Middle frontal gyrus (tissue), 1 donor: ENCODE data around the gene SAG.
"Not testable (repeated sequence)": the region's sequence is repeated elsewhere in the genome, so short reads cannot be mapped to it uniquely, and the experiment has no call there.

ENCODE experiments used
- DNase-seq: peaks from one replicate; pipeline ENCODE4 v3.0.0-alpha.2; 2015; ENCODE audit warnings: low spot score; ENCODE audit errors: extremely low spot score

Gene SAG

DNA sequence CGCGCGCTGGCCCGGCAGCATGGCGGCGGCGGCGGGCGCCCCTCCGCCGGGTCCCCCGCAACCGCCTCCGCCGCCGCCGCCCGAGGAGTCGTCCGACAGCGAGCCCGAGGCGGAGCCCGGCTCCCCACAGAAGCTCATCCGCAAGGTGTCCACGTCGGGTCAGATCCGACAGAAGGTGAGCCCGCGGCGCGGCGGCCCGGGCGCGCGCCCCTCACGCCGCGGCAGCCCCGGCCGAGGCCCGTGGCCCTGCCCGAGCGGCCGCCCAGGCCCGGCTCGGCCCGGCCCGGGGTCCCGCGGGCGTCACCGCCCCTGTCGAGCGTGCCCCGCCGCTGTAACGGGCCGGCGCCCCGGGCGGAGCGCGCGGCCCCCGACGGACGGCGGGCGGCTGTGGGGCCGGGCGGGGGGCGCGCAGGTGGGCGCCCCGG lies 46.9 kb downstream of the SAG start:
- no peak for DNase-seq

DNA sequence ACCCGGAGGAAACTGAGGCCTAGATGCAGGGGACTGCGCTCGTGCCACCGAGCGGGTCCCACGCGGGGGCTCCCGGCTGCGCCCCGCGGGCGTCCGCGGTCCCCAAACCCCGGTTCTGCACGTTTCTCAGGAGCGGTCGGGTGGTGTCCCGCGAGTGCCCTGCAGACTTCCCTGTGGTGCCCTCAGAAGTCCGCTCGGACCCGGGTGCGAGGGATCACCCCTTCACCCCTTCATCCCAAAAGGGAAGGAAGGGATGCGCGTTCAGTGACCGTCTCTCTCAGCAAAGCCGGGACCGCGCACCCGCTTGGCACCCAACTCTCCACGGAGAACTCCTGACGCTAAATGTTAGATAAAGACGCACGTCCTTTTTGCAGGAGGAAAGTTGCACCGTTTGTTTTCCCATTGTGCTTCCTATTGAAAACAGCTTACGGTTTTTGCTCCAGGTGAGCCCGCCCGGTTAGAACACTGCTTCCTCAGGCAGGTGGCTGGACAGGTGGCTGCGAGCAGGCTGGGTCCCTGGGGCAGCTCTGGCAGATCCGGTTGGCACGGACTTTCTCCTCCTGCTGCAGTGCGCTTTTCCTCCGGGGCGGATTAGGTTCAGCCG lies 47.5 kb downstream of the SAG start:
- no peak for DNase-seq

DNA sequence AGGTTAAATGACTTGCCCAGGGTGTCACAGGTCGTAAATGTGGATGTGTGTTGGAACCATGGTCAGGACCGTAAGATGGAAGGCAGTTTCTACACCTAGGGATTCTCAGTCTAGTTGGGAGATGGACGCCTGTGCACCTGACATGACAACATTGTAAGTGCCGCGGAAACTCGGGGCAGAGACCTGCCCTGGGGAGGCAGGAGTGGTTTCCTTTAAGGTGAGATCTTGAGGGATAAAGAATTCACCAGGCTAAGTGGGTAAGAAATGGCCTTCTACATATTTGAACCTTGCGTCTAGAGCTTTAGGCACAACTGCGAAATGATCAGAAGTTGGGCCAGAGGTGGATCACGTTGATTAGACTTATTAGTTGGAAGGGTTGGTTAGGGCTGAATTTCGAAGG lies 48.3 kb downstream of the SAG start:
- no peak for DNase-seq

DNA sequence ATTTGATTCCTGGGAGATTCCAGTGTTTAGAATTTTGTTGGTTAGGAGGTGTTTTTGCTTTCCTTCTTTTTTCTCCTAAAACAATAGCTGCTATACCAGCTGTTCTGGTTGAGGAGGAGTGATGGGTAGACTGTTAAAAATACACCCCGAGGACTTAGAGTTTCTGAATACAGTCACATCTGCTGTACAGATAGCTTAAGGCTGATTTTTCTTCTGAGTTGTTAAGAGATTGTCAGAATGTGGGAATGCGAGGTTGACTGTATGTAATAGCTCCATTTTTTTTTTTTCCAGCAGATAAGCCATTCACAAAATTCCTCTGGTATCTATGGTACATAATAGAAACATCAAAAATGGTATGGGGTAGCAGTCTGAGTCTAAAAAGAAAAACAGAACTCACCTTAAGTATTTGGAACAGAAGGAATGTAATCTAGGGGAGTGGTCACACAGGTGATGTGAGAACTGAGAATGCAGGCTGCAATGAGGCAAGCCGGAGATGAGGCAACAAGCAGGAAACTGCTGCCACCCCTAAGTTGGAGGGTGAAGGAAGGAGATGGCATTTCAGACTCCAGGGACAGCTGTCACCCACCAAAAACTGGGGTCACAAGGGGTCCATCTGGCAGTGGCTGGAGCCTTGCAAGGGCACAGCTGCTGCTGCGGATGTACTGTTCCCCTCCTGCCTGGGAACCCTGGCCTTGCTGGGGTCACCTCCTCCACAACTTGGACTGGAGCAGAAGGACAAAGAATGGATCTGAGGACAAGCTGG lies 49.1 kb downstream of the SAG start:
- no peak for DNase-seq

DNA sequence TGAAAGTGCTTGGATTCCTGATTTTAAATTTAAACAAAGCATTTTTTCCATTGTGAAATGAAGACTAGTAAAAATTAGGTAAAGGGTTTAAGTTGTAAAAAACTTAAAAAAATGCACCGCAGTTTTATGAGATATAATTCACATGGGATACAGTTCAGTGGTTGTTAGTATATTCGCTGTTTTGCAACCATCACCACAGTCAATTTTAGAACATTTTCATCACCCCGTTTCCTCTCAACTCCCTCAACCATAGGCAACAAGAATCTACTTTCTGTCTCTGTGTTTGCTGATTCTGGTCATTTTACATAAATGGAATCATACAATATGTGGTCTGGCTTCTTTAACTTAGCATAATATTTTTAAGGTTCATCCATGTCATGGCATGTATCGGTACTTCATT lies 50.7 kb downstream of the SAG start:
- DNase-seq, result no peak

DNA sequence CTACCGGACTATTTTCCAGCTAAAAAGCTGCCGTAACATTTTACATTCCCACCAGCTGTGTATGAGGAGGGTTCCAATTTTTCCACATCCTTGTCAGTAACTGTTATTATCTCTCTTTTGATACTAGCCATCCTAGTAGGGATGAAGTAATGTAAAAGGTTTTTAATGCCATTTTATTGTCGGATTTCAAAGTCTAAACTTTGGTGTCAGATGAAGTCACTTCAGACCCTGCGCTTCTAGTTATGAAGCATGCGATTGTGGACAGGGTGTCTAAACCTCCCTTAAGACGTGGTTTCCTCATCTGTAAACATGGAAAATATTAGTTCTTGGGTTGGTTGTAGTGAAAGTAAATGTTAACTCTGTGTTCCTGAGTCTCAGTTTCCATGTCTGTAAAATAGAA lies 51.3 kb downstream of the SAG start:
- DNase-seq, result no peak

DNA sequence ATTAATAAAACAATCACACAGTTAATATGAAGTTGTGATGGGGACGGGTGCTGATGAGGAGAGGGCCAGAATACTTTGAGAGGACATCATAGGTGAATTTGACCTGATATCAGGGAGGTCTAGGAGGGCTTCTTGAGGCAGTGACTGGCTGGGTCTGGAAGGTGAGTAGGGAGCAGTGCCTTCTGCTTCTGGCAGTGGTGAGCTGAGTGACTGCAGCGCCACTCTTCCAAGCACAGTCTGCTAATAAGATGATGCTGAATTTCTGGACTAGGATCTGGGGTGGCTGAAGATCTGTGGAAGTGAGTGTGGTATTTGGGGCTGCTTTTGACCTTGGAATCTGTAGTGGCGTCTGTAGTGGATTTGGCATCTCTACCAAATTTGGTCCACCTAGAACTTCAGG lies 52.2 kb downstream of the SAG start:
- DNase-seq, result no peak

DNA sequence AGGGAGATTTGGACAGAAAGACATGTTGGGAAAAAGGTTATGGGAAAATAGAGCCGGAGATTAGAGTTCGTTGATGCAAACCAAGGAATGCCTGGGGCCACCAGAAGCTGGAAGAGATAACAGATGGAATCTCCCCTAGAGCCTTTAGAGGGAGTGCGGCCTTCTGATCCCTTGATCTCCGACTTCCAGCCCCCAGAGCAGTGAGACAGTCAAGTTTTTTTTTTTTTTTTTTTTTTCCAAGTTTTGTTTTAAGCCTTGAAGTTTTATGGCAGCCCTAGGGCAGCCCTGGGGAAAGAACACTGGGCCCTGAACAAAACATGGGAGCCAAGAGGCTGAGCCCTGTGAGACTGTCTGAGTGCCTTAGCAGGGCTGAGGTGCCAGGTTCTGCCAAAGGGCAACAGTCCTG lies 53.2 kb downstream of the SAG start:
- no peak for DNase-seq

DNA sequence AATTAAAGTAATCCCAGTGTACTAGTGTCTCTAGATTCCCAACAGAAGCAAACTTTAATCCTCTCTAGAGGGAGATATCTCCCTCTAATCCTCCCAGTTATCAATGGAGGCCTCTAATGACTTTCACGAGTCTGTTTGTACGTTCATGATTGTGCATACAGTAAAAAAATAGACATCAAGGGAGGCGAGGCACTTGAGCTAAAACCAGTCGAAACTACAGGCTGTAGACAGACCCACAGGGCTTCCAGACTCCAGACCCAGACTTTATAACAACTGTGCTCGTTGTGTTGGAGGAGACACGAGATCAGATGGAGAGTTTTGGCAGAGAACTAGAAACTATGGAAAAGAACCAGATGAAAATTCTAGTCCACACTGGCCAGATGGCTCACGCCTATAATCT lies 53.7 kb downstream of the SAG start:
- no peak for DNase-seq

DNA sequence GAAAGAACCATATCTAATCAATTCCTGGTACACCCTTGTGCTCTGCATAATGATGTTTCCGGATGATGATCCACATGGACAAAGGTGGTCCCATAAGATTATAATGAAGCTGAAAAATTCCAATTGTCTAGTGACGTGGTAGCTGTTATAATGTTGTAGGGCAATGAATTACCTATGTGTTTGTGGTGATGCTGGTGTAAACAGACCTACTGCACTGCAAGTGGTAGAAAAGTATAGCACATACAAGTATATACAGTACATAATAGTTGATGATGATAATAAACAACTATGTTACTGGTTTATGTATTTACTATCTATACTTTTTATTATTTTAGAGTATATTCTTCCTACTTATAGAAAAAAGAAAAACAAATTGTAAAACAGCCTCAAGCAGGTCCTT lies 55.1 kb downstream of the SAG start:
- no peak for DNase-seq

DNA sequence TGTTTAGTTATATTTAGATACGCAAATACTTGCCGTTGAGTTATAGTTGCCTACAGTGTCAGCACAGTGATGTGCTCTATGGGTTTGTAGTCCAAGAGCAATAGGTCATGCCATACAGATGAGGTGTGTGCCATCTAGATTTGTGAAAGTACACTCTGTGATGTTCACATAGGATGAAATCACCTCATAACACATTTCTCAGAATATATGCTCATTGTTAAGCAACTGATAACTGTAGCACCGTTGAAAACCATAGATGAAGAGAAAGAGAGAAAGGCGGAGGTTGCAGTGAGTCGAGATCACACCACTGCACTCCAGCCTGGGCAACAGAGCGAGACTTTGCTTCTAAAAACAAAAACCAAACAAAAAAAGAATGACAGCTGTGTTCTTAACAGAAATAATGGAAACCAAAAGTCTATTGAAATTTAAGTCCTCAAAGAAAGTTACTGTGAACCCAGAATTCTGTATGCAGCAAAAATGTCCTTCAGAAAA lies 56.2 kb downstream of the SAG start:
- DNase-seq, result no peak

DNA sequence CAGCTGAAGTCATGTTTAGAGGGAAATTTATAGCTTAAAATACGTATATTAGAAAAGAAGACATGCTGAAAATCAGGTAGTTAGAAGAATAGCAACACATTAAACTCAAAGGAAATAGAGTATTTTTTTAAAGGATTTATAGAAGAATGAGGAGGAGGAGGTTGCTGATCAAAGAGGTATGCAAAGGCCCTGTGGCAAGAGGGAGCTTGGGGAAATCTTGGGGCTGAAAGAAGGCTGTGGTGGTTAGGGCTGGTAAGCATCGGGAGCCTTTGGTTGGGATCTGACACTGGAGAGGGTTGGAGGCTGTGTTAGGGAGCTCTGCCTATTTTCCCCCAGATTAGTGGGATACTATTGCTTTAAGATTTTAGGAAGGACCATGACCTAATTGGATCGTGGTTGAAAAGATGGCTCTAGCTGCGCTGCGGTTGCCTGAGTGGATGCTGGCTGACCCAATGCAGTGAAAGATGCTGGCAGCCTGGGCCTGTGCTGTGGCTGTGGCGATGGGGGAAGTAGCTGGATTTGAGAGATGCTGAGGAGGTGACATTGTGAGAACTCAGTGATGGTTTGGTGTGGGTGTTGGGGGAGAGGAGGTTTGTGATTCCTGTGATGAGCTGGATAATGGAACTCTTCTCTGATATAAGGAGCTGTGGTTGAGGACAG lies 58.4 kb downstream of the SAG start:
- DNase-seq, result no peak

DNA sequence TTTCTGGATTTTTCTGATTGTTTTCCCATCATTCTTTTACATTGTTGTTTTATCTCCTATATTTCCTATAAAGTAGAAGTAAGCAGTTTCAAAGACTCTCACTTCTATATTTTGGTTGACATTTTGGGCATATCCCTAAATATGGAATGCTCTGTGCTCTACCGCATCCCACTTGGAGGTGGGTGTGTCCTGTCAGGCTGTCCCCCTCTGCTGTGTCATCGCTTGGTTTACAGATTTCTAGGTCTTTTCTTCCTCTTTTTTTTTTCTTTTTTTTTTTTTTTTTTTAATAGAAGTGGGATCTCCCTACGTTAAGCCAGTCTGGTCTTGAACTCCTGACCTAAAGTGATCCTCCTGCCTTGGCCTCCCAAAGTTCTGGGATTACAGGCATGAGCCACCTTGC lies 60.0 kb downstream of the SAG start:
- no peak for DNase-seq

DNA sequence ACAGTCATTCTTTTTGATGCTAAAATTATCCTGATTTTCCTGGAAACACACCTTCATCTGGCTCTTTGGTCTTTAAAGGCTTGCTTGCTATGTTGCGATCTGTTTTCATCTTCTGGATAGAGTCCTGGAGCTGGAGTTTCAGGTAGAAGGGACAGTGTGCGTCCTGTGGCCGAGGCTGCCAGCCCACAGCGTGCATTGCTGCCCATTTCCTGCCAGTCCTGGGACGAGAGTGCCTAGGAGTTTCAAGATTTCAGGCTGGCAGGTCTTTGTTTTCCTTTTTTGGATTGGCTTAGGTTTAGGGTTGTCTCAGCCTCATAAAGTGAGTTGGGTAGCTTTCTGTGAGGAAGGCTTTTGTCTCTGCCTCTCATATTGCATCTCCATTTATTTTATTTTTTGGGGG lies 61.1 kb downstream of the SAG start:
- no peak for DNase-seq

DNA sequence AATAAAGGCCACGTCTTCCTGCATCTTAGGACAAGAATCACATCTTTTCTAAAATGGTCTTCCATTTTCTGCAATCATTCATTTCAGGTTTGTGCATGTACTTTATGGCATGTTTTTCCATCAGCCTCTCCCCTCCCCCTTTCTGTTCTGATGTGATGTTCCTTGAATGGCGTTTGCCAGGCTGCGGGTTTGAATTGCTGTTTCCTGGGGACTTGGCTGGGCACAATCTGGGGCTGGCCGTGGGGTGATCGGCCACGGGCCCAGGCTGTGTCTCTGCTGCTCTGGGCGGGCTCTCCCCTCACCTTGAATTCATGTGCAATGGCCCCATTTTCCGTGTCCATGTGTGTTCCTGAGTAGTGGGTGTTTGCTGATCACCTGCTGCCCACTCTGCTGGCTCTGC lies 61.8 kb downstream of the SAG start:
- DNase-seq, result no peak

DNA sequence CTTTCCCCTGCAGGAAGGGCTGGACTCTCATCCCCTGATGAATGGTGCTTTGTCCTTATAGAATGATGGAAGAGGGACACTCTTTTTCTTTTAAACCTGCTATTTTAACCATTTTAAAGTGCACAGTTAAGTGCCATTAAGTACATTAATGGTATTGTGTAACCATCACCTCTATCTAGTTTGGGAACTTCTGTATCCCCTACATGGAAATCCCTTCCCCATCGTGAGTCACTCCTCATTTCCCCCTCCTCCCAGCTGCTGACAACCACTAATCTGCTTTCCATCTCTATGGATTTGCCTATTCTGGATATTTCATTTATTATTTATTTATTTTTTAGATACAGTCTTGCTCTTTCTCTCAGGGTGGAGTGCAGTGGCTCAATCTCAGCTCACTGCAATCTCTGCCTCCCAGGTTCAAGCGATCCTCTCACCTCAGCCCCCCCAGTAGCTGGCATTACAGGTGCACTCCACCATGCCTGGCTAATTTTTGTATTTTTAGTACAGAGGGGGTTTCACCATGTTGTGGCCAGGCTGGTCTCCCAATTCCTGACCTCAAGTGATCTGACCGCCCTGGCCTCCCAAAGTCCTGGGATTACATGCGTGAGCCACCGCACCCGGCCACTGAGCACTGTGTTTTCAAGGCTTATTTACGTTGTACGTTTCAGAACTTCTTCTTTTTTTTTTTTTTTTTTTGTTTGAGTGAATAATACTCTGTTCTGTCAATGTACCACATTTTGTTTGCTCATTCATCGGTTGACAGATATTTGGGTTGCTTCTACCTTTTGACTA lies 62.5 kb downstream of the SAG start:
- DNase-seq, result no peak

DNA sequence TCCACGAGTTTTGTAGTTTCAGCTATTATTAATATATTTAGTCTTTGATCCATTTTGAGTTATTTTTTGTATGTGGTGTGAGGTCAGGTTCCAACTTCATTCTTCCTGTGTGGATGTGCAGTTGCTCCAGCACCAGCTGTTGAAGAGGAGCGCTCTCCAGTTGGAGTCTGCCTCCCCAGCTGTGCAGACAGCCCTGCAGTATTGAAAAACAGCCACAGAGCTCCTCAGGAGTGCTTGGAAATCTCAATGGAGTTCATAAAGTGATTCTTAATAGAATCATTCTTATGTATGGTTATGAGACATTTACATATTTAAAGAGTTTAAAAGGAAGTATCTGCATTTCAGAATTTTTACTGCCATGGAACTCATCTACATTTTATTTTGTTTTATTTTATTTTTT lies 64.0 kb downstream of the SAG start:
- no peak for DNase-seq

DNA sequence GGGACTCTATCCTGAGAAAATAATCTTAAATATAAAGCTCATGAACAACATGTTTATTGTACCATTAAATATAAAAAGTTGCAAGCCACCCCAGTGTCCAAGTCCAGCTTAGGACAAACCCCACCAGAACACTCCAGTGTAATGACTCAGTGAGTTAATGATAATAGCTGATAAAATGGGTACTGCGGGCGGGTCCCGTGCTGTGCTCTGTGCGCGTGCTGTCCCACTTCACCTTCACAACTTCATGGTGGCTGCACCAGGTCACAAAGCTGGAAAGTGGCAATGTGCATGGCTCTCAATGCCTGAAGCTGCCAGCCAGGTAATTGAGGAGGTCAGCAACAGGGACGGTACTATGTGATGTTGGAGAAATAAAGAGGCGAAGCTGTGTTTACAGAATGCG lies 65.2 kb downstream of the SAG start:
- DNase-seq, result no peak

DNA sequence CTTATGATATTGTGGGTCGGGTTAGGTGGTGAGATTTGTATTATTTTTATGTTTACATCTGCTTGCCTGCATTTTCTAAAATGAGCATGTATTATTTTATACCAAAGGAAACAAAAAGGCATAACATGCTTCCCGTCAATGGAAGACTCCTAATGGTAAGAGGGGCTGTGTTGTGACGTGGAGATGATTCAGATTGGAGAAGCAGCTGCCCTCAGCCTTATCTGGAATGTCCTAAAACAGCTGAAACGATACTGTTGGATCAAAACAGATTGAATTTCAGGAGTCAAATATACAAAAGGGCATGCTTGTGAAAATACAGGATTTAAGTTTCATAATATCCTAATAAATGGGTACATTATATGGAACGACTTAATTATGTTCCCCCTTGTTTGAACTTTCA lies 65.7 kb downstream of the SAG start:
- DNase-seq, result no peak

DNA sequence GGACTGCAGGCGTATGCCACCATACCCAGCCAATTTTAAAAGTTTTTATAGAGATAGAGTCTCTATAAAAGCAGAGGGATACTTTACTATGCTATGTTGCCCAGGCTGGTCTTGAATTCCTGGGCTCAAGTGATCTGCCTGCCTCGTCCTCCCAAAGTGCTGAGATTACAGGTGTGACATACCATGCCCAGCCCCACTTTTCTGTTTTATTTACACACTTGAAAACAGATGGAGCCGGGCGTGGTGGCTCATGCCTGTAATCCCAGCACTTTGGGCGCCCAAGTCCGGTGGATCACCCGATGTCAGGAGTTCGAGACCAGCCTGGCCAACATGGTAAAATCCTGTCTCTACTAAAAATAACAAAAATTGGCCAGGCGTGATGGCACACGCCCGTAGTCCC lies 67.2 kb downstream of the SAG start:
- not testable (repeated sequence) for DNase-seq

DNA sequence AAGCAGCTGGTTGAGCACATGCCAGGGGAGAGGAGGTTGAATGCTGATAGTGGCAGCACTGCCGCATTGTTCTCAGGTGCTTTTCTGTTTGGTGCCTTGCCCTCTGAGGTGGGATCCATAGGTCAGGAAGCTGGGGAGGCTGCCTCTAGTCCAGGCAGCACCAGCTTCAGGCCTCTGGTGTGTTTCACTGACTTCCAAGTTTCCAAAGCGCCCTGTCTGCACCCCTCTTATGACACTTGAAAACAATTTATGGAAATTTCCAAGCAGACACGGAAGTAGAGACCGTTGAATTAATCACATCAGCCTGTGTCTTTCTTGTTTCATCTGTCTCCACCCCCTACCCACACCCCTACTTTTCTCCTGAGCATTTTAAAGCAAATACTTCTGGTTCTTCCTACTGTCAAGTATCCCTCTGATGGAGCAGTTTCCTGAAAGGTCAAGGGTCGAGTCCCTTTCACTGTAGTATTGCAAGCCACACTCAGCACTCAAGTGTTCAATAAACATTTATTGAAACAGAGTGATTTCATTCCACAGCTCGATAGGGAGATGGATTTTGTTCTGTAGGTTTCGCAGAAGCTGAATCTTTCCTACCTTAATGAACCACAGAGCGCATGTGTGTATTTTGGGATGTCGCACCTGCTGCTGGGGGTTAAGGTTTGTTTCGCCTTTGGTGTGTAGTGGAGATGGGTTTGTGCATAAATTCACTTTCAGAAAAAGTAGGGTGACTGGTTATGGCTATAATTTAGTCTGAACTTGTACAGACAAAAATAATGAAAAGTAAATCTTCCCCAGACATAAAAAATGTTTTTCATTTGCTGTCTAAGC lies 68.1 kb downstream of the SAG start:
- no peak for DNase-seq
